GM21381 (cell line): Measurements from ENCODE around the gene DNLZ.
A peak's percentile ranks its signal among the peaks of the same experiment; 100 is the strongest.
"Not testable (repeated sequence)": the region's sequence is repeated elsewhere in the genome, so short reads cannot be mapped to it uniquely, and the experiment has no call there.

ENCODE experiments used
- ATAC-seq: cut with Tn5 transposase; IDR thresholded peaks from one replicate; pipeline ENCODE4 v1.9.1; 2021; ENCODE audit warnings: mild to moderate bottlenecking, moderate library complexity; ENCODE audit not compliant: unreplicated experiment

Gene DNLZ

GRCh38 chr9:136363106-136363948, at the start of gene DNLZ:
Gene DNLZ (minus strand): TSS chr9:136363744. CDS start chr9:136363714, 30 bp downstream.
- ATAC-seq, result peak; percentile 72

- no peak for ATAC-seq
Observed at GRCh38 chr9:136412962-136413361, 49.4 kb upstream of the DNLZ start.

- ATAC-seq, result no peak
Observed at GRCh38 chr9:136411378-136411777, 47.8 kb upstream of the DNLZ start.

GRCh38 chr9:136410500-136411287, 47.1 kb upstream of the DNLZ start, which contains the start of the genes ENTR1 and PMPCA:
Gene ENTR1 (minus strand): TSS chr9:136410614. CDS start chr9:136410397, 217 bp downstream.
Gene PMPCA (plus strand): TSS chr9:136410658. CDS start chr9:136410669, 11 bp downstream.
- peak; percentile 86 for ATAC-seq

- peak; percentile 36 for ATAC-seq
Observed at GRCh38 chr9:136409557-136410455, 46.3 kb upstream of the DNLZ start.

- ATAC-seq, result no peak
Observed at GRCh38 chr9:136407911-136408310, 44.4 kb upstream of the DNLZ start.

GRCh38 chr9:136407061-136407460, 43.5 kb upstream of the DNLZ start:
- not testable (repeated sequence) for ATAC-seq

- ATAC-seq, result not testable (repeated sequence)
Observed at GRCh38 chr9:136405904-136406303, 42.4 kb upstream of the DNLZ start.

- ATAC-seq, result no peak
Observed at GRCh38 chr9:136405481-136405880, 41.9 kb upstream of the DNLZ start.

- no peak for ATAC-seq
Observed at GRCh38 chr9:136404801-136405136, 41.2 kb upstream of the DNLZ start.

- ATAC-seq, result no peak
Observed at GRCh38 chr9:136403915-136404800, 40.6 kb upstream of the DNLZ start.

- no peak for ATAC-seq
Observed at GRCh38 chr9:136403538-136403914, 40.0 kb upstream of the DNLZ start.

- no peak for ATAC-seq
Observed at GRCh38 chr9:136402067-136402466, 38.5 kb upstream of the DNLZ start.

GRCh38 chr9:136401173-136401922, 37.8 kb upstream of the DNLZ start:
- no peak for ATAC-seq

GRCh38 chr9:136400038-136400834, 36.7 kb upstream of the DNLZ start, which contains the start of gene SNAPC4:
Gene SNAPC4 (minus strand): TSS chr9:136400170. CDS start chr9:136398428, 1,742 bp downstream.
- ATAC-seq, result peak; percentile 74

GRCh38 chr9:136399176-136400037, 35.9 kb upstream of the DNLZ start:
- ATAC-seq, result peak; percentile 25

- ATAC-seq, result no peak
Observed at GRCh38 chr9:136398286-136398685, 34.7 kb upstream of the DNLZ start.
